Duodenal mucosa (tissue), 2 donors: ENCODE results near the gene SRD5A1.

ENCODE experiments used
- H3K27ac ChIP-seq: one replicate; pipeline ENCODE4 v1.7.0; 2013; ENCODE audit warnings: low read depth, low read length
- H3K27me3 ChIP-seq, 2 donors: one replicate each; pipeline ENCODE4 v1.7.0; 2013; ENCODE audit warnings: low read length in 2 of 2, control low read depth in 1 of 2; ENCODE audit not compliant: insufficient read depth in 2 of 2, control insufficient read depth in 1 of 2
- H3K36me3 ChIP-seq, 2 donors: one replicate each; pipeline ENCODE4 v1.7.0; 2013; ENCODE audit warnings: low read length in 2 of 2, control low read depth in 1 of 2; ENCODE audit not compliant: insufficient read depth in 2 of 2, control insufficient read depth in 1 of 2
- H3K4me1 ChIP-seq, 2 donors: one replicate each; pipeline ENCODE4 v1.7.0; 2013; ENCODE audit warnings: low read length in 2 of 2, control low read depth in 1 of 2; ENCODE audit not compliant: insufficient read depth in 2 of 2, control insufficient read depth in 1 of 2
- H3K4me3 ChIP-seq, 2 donors: one replicate each; pipeline ENCODE4 v1.7.0; 2013; ENCODE audit warnings: low read length in 2 of 2, low read depth in 1 of 2
- H3K9ac ChIP-seq, 2 donors: one replicate each; pipeline ENCODE4 v1.7.0; 2013; ENCODE audit warnings: low read length in 2 of 2, low read depth in 1 of 2
- H3K9me3 ChIP-seq, 2 donors: one replicate each; pipeline ENCODE4 v1.7.0; 2013; ENCODE audit warnings: low read length in 2 of 2, control low read depth in 1 of 2; ENCODE audit not compliant: control insufficient read depth in 1 of 2

The SRD5A1 gene

GRCh38 chr5:6708814-6709213, 75.6 kb downstream of the SRD5A1 start:
- no peak overlapping the region for H3K9ac ChIP-seq
- H3K4me3 ChIP-seq = no peak overlapping the region
- H3K36me3 ChIP-seq = no peaks in the 10 kb centered on the region
- H3K27ac ChIP-seq = no peak overlapping the region
- no peaks in the 10 kb centered on the region for H3K9me3 ChIP-seq
- H3K4me1 ChIP-seq = peaks cover 6% of the 10 kb centered on the region in 2 donors
- no peaks in the 10 kb centered on the region for H3K27me3 ChIP-seq

- H3K4me1 ChIP-seq = peaks cover 6 to 10% of the 10 kb centered on the region in 2 donors
- H3K27me3 ChIP-seq = no peaks in the 10 kb centered on the region
- no peaks in the 10 kb centered on the region for H3K36me3 ChIP-seq
- H3K9me3 ChIP-seq = no peaks in the 10 kb centered on the region
- H3K9ac ChIP-seq = no peak overlapping the region
- no peak overlapping the region for H3K4me3 ChIP-seq
- H3K27ac ChIP-seq = no peak overlapping the region
Measured at GRCh38 chr5:6710070-6710469, 76.8 kb downstream of the SRD5A1 start.

DNA sequence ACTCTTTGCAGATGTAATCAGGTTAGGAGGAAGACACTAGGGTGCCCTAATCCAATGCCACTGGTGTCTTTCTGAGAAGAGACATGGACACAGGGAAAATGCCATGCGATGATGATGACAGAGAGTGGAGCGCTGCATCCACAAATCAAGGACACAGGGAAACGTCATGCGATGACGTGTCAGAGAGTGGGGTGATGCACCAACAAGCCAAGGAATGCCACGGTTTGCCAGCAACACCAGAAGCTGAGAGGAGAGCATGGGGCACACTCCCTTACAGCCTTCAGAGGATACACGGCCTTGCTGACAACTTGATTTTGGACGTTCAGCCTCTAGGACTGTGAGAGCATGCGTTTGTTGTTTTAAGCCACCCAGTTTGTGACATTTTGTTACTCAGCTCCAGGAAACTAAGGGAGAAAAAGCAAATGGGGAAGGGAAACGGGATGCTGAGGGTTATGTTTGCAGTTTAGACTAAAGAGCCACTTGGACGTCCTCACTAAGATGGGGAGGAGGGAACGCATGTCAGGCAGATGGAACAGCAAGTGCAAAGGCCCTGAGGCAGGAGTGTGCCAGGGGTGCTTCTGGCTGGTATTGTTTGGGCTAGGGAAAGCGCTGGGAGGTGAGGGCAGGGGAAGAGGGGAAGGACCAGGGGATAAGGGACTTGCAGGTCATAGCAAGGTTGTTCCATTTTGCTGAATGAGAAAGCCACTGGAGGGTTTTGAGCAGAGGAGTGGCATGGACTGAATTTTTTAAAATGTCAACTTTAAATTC, 77.5 kb downstream of the SRD5A1 start:
- Histone ChIP-seq H3K9ac (no peak overlapping the region), H3K27ac (no peak overlapping the region), H3K9me3 (no peaks in the 10 kb centered on the region), H3K4me3 (no peak overlapping the region), H3K4me1 (peaks cover 13 to 17% of the 10 kb centered on the region in 2 donors), H3K36me3 (no peaks in the 10 kb centered on the region), H3K27me3 (no peaks in the 10 kb centered on the region)

DNA sequence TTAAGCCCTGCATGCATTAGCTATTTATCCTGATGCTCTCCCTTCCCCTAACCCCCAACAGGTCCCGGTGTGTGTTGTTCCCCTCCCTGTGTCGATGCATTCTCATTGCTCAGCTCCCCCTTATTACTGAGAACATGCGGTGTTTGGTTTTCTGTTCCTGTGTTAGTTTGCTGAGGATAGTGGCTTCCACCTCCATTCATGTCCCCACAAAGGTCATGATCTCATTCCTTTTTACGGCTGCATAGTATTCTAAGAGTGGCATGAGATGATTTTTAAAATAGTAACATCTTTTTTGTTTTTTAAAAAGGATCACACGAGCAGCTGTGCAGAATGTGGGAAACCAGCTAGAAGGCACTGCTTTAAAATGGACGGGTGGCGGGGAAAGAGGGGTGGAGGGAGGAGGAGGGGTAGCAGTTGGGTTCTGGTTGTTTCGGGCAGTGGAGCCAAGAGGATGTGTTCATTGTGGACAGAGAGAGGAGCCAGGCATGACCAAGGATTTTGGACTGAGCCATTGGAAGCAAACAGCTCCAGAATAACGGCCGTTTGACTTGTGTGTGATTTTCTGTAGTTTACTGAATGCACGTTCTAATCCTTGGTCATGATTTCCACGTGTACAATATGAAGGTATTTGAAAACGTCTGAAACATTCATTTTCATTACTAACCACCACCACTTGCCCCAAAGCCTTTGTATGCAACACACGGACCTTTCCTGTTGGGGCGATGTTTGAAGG, 78.3 kb downstream of the SRD5A1 start:
- H3K36me3 ChIP-seq = no peaks in the 10 kb centered on the region
- H3K4me1 ChIP-seq = peaks cover 21 to 25% of the 10 kb centered on the region in 2 donors
- H3K9me3 ChIP-seq = no peaks in the 10 kb centered on the region
- peak overlapping the region in 1 of 2 donors; percentile 79 for H3K9ac ChIP-seq
- H3K4me3 ChIP-seq = peak overlapping the region; percentile 74 to 80
- H3K27ac ChIP-seq = peak overlapping the region; percentile 98
- no peaks in the 10 kb centered on the region for H3K27me3 ChIP-seq

DNA sequence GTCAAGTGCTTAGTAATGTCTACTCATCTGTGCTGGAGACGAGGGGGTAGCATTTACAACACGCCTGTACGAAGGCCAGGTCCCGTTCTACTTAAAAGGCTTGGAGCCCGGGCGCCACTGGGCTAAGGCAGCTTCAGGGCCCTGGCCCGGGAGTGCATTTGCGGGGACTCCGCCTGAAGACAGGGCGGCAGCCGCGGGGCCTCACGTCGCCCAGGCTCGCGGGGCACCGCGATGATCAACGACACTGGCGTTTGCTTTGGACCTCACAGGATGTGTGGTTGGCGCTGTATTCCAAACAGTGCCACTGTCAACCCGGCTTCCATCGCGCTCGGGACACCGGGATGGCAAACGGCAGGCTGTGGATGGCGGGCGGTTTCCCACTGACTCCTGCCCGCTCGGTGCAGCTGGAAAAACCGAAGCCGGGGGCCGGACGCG, 78.9 kb downstream of the SRD5A1 start:
- Histone ChIP-seq H3K27me3 (no peaks in the 10 kb centered on the region), H3K4me1 (peaks cover 27 to 31% of the 10 kb centered on the region in 2 donors), H3K9me3 (no peaks in the 10 kb centered on the region), H3K9ac (peak overlapping the region; percentile 79 to 88), H3K4me3 (peak overlapping the region; percentile 74 to 80), H3K27ac (peak overlapping the region; percentile 98), H3K36me3 (no peaks in the 10 kb centered on the region)

DNA sequence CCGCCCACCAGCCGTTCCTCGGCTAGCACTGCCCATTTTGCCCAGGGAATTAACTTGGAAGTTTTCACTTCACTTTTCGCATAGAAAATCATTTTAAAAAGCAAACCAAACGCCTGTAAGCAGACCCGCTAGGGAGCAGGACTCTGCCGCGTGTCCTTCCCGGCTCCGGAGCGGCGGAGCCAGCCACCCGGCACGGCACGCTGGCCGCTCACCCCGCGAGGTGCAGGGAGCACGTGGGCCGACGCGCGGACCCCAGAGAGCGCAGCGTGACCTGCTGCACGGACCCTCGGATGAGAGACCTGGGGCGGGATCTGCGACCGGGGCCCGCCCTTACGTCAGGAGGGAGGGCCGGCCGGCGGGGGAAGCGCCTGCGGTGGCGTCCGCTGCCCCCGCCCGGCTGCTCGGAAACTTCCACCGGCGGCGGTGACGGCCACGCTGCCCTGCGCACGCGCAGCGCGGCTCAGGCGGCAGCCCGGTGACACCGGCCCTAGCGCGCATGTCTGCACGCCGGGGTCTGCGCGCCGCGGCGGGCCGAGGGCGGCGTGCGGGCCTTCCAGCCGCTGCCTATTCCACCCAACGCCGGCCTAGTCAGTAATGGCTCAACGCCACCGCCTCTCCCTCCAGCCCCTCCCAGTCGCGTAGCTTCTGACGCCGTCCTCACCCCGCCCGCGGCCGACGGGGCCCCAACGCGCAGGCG, 79.5 kb downstream of the SRD5A1 start:
- H3K27ac ChIP-seq = peak overlapping the region; percentile 98
- H3K27me3 ChIP-seq = no peaks in the 10 kb centered on the region
- H3K4me3 ChIP-seq = peak overlapping the region; percentile 74 to 80
- H3K9me3 ChIP-seq = no peaks in the 10 kb centered on the region
- H3K4me1 ChIP-seq = peaks cover 33 to 37% of the 10 kb centered on the region in 2 donors
- H3K36me3 ChIP-seq = no peaks in the 10 kb centered on the region
- peak overlapping the region; percentile 79 to 88 for H3K9ac ChIP-seq

DNA sequence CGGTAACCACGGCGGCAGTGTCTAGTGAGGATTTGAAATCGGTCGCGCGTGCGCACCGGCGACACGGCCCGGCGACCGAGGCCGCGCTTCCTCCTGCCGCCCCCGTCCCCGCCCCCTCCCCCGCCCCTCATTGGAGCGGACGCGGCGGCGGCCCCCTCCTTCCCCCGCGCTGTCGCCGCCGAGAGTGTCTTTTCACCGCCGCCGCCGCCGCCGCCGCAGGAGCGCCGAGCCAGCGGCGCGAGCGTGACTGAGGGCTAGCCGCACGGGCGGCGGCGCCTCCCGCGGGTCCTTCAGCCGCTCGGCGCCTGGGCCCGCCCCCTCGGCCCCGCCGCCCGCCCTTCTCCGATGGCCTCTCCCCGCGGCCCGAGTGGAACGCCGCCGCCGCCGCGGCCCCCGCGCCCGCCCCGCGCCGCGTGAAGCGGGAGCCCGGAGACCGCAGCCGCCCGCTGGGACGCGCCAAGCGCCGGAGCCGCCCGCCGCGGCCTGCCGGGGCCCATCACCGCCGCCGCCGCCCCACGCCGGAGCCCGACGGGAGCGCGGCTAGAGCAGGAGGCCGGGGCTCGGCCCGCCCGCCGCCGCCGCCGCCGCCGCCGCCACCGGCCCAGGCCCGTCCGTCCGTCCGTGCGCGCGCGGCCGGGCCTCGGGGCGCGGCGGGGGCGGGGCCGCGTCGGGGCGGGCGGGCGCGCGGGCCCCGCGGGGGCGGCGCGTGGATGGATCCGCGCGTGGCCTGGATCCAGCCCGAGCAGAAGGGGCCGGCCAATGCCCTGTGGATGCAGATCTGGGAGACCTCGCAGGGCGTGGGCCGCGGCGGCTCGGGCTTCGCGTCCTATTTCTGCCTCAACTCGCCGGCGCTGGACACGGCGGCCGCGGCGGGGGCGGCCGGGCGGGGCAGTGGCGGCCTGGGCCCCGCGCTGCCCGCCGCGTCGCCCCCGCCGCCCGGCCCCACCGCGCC, 80.3 kb downstream of the SRD5A1 start, which contains the start of gene TENT4A:
TENT4A (plus strand) TSS at position 159 of the 952 bp plus-strand sequence; CDS start at position 711, 552 bp downstream.
- Histone ChIP-seq H3K9ac (peak within 1 kb of the TSS; percentile 79 to 88), H3K27me3 (no peaks in the 10 kb centered on the region), H3K27ac (peak within 1 kb of the TSS; percentile 98), H3K4me1 (peaks cover 41 to 44% of the 10 kb centered on the region in 2 donors), H3K9me3 (no peaks in the 10 kb centered on the region), H3K4me3 (peak within 1 kb of the TSS; percentile 74 to 80), H3K36me3 (peaks cover 0 to 4% of the 10 kb centered on the region in 2 donors)

- no peaks in the 10 kb centered on the region for H3K27me3 ChIP-seq
- H3K36me3 ChIP-seq = peaks cover 0 to 6% of the 10 kb centered on the region in 2 donors
- H3K4me3 ChIP-seq = peak overlapping the region; percentile 68
- H3K9me3 ChIP-seq = no peaks in the 10 kb centered on the region
- peak overlapping the region; percentile 21 to 55 for H3K9ac ChIP-seq
- no peak overlapping the region for H3K27ac ChIP-seq
- H3K4me1 ChIP-seq = peaks cover 44 to 47% of the 10 kb centered on the region in 2 donors
Measured at GRCh38 chr5:6714226-6715041, 81.2 kb downstream of the SRD5A1 start.
